GM23248 (cell line): ENCODE measurements around the gene RBBP6. TPM values are rescaled to one million over a fixed set of nuclear protein-coding genes. Genes with fewer than 3 reads are reported as not detected.
A peak's percentile ranks its signal among the peaks of the same experiment; 100 is the strongest.

ENCODE experiments used
- DNase-seq: peaks from one replicate; pipeline ENCODE4 v3.0.0-alpha.2; 2015
- H2AFZ ChIP-seq: fragments of 200-600 bp; sonication (generic); 2 replicates; pipeline ENCODE4 v1.6.1; 2016; ENCODE audit warnings: antibody characterized with exemption
- H3F3A ChIP-seq: fragments of 200-600 bp; sonication (generic); 2 replicates; pipeline ENCODE4 v1.6.1; 2016; ENCODE audit warnings: mild to moderate bottlenecking, antibody characterized with exemption, mixed run types; ENCODE audit not compliant: insufficient read depth
- H3K27ac ChIP-seq: fragments of 200-600 bp; sonication (generic); 2 replicates; pipeline ENCODE4 v1.5.1; 2016; ENCODE audit warnings: mild to moderate bottlenecking
- H3K27me3 ChIP-seq: fragments of 200-600 bp; sonication (generic); replicated peaks from 2 replicates; pipeline ENCODE4 v1.6.1; 2016; ENCODE audit warnings: mild to moderate bottlenecking; ENCODE audit not compliant: insufficient read depth
- H3K36me3 ChIP-seq: fragments of 200-600 bp; sonication (generic); 2 replicates; pipeline ENCODE4 v1.6.1; 2016; ENCODE audit warnings: low read depth, mild to moderate bottlenecking
- H3K4me1 ChIP-seq: fragments of 200-600 bp; sonication (generic); 2 replicates; pipeline ENCODE4 v1.6.1; 2016; ENCODE audit warnings: mild to moderate bottlenecking; ENCODE audit not compliant: insufficient read depth
- H3K4me2 ChIP-seq: fragments of 200-600 bp; sonication (generic); one replicate; pipeline ENCODE4 v1.6.1; 2016; ENCODE audit warnings: mild to moderate bottlenecking; ENCODE audit not compliant: unreplicated experiment
- H3K4me3 ChIP-seq: fragments of 200-600 bp; sonication (generic); 2 replicates; pipeline ENCODE4 v1.5.1; 2016; ENCODE audit warnings: mild to moderate bottlenecking
- H3K79me2 ChIP-seq: fragments of 200-600 bp; sonication (generic); 2 replicates; pipeline ENCODE4 v1.6.1; 2016; ENCODE audit warnings: mild to moderate bottlenecking; ENCODE audit not compliant: insufficient read depth
- H3K9ac ChIP-seq: fragments of 200-600 bp; sonication (generic); 2 replicates; pipeline ENCODE4 v1.6.1; 2016; ENCODE audit warnings: mild to moderate bottlenecking
- H3K9me2 ChIP-seq: fragments of 200-600 bp; sonication (generic); 2 replicates; pipeline ENCODE4 v1.6.1; 2016; ENCODE audit warnings: mixed run types, mild to moderate bottlenecking, moderate library complexity; ENCODE audit not compliant: insufficient read depth
- H3K9me3 ChIP-seq: fragments of 200-600 bp; sonication (generic); one replicate; pipeline ENCODE4 v1.6.1; 2017; ENCODE audit warnings: low read depth
- H4K20me1 ChIP-seq: fragments of 200-600 bp; sonication (generic); 2 replicates; pipeline ENCODE4 v1.6.0; 2016; ENCODE audit not compliant: insufficient read depth
- EZH2 ChIP-seq: fragments of 200-600 bp; sonication (generic); IDR thresholded peaks from 2 replicates; pipeline ENCODE4 v1.6.1; 2018; ENCODE audit warnings: antibody characterized with exemption, mild to moderate bottlenecking; ENCODE audit not compliant: insufficient read depth, poor library complexity, severe bottlenecking
- EZH2phosphoT487 ChIP-seq: fragments of 200-600 bp; sonication (generic); IDR thresholded peaks from 2 replicates; pipeline ENCODE4 v1.6.1; 2018; ENCODE audit warnings: antibody characterized with exemption, moderate library complexity, mild to moderate bottlenecking, low read depth; ENCODE audit not compliant: insufficient read depth
- WGBS, 2 experiments: methylation state at CpG; one replicate each; pipeline ENCODE4 v1.1.6; 2015 to 2017; ENCODE audit warnings: low lambda C conversion rate in 2 of 2, low coverage in 1 of 2; ENCODE audit errors: missing lambda C conversion rate in 2 of 2; 5-methylcytosine and 5-hydroxymethylcytosine counted together
- in situ Hi-C: fragments of 300-500 bp; cut with MboI; formaldehyde crosslinking; loops from 2 replicates; pipeline ENCODE4 v1.15.0; 2020
- polyA plus RNA-seq: library from polyadenylated mRNA; unstranded; fragments of >200 nt; fragmentation: Nextera tagmentation; extraction: Ambion mirVana; gene quantifications from 2 replicates; pipeline ENCODE4 v1.2.1, GENCODE V29; 2016
- total RNA-seq: library from RNA; depleted of rRNA; stranded (reverse); fragments of >200 nt; shearing (Covaris generic); gene quantifications from 2 replicates; pipeline ENCODE4 v1.2.3, GENCODE V29; 2014

Gene RBBP6
- total and polyA plus RNA-seq, 2 experiments from 2014 or later: 13.8 to 17.3 TPM

- no peaks in the 10 kb centered on the region for H3K36me3 ChIP-seq
- no peak overlapping the region for H3K4me3 ChIP-seq
- no peaks in the 10 kb centered on the region for H3K27me3 ChIP-seq
- H4K20me1 ChIP-seq: no peaks in the 10 kb centered on the region
- DNase-seq: no peak
- no peaks in the 10 kb centered on the region for H3K4me1 ChIP-seq
- in situ Hi-C loops: loop anchor here (25.0 kb wide), 1 partner anchor 831 kb away; the partner anchor contains the start of gene PLK1
- H3K27ac ChIP-seq: no peak overlapping the region
- no peak overlapping the region for H3K4me2 ChIP-seq
- H2AFZ ChIP-seq: no peak overlapping the region
- no peak overlapping the region for H3K9ac ChIP-seq
- TF ChIP-seq EZH2phosphoT487: no peak
- TF ChIP-seq EZH2: no peak
- H3K79me2 ChIP-seq: no peaks in the 10 kb centered on the region
- H3K9me2 ChIP-seq: no peaks in the 10 kb centered on the region
- H3F3A ChIP-seq: no peaks in the 10 kb centered on the region
- H3K9me3 ChIP-seq: no peaks in the 10 kb centered on the region
Observed at GRCh38 chr16:24518498-24518897, 20.9 kb upstream of the RBBP6 start.

GRCh38 chr16:24520983-24521382 lies 18.4 kb upstream of the RBBP6 start:
- Histone ChIP-seq H3K4me1 (peaks cover 2% of the 10 kb centered on the region), H3K79me2 (no peaks in the 10 kb centered on the region), H3K4me2 (no peak overlapping the region), H3K4me3 (no peak overlapping the region), H3K9ac (no peak overlapping the region), H3K27ac (no peak overlapping the region), H3K27me3 (no peaks in the 10 kb centered on the region), H3K9me2 (no peaks in the 10 kb centered on the region), H3K9me3 (no peaks in the 10 kb centered on the region), H3F3A (no peaks in the 10 kb centered on the region), H4K20me1 (no peaks in the 10 kb centered on the region), H2AFZ (no peak overlapping the region), H3K36me3 (no peaks in the 10 kb centered on the region)
- TF ChIP-seq EZH2phosphoT487 (no peak), EZH2 (no peak)
- in situ Hi-C loops: loop anchor here (25.0 kb wide), 1 partner anchor 834 kb away; the partner anchor contains the start of gene PLK1
- 68 to 81% methylated on average over 3 of the region's 3 CpGs for WGBS, 2 experiments
- DNase-seq: no peak

DNA sequence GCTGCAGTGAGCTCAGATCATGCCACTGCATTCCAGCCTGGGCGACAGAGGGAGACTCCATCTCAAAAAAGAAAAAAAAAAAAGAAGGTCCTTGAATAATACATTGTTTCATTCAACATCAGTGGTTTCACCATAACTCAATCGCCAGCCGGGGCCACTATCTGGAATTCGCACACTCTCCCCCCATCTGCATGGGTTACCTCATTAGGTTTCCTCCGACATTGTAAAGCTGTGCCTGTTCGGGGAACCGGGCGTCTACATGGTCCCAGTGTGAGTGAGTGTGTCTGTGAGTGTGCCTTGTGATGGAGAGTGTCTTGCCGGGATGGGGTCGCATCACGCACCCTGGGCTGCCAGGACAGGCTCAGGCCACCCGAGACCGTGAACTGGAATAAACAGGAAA lies 16.6 kb upstream of the RBBP6 start:
- no peak overlapping the region for H3K4me3 ChIP-seq
- H4K20me1 ChIP-seq: no peaks in the 10 kb centered on the region
- no peak overlapping the region for H3K9ac ChIP-seq
- H2AFZ ChIP-seq: no peak overlapping the region
- no peak for TF ChIP-seq EZH2phosphoT487
- no peak for TF ChIP-seq EZH2
- H3K4me1 ChIP-seq: peaks cover 10% of the 10 kb centered on the region
- no peaks in the 10 kb centered on the region for H3K79me2 ChIP-seq
- H3F3A ChIP-seq: 0 out of 2 replicates have a peak, but pooled peaks cover 4% of the 10 kb centered on the region
- no peaks in the 10 kb centered on the region for H3K36me3 ChIP-seq
- in situ Hi-C loops: loop anchor here (25.0 kb wide), 1 partner anchor 835 kb away; the partner anchor contains the start of gene PLK1
- H3K4me2 ChIP-seq: no peak overlapping the region
- no peaks in the 10 kb centered on the region for H3K9me2 ChIP-seq
- 84 to 85% methylated on average over 13 of the region's 13 CpGs for WGBS, 2 experiments
- no peak overlapping the region for H3K27ac ChIP-seq
- H3K27me3 ChIP-seq: no peaks in the 10 kb centered on the region
- no peaks in the 10 kb centered on the region for H3K9me3 ChIP-seq
- no peak for DNase-seq

GRCh38 chr16:24523569-24523968 lies 15.8 kb upstream of the RBBP6 start:
- Histone ChIP-seq H3K4me1 (peaks cover 10% of the 10 kb centered on the region), H3K27me3 (no peaks in the 10 kb centered on the region), H3F3A (0 out of 2 replicates have a peak, but pooled peaks cover 4% of the 10 kb centered on the region), H2AFZ (no peak overlapping the region), H4K20me1 (no peaks in the 10 kb centered on the region), H3K9ac (no peak overlapping the region), H3K4me2 (no peak overlapping the region), H3K9me3 (no peaks in the 10 kb centered on the region), H3K27ac (no peak overlapping the region), H3K9me2 (no peaks in the 10 kb centered on the region), H3K4me3 (no peak overlapping the region), H3K36me3 (no peaks in the 10 kb centered on the region), H3K79me2 (no peaks in the 10 kb centered on the region)
- TF ChIP-seq EZH2: no peak
- TF ChIP-seq EZH2phosphoT487: no peak
- peak; percentile 31 for DNase-seq
- in situ Hi-C loops: loop anchor here (25.0 kb wide), 1 partner anchor 836 kb away; the partner anchor contains the start of gene PLK1
- 50 to 59% methylated on average over 8 of the region's 8 CpGs for WGBS, 2 experiments
